Measurements from ENCODE around the gene HBE1. TPM values are rescaled to one million over a fixed set of nuclear protein-coding genes. Genes with fewer than 3 reads are reported as not detected.

HBE1 gene
- total and polyA plus RNA-seq, 2 of the 8 experiments (the other 6 are each of a cell fraction or from before 2014, with no cell fraction given), result 0.39 TPM; not detected in 1

DNA sequence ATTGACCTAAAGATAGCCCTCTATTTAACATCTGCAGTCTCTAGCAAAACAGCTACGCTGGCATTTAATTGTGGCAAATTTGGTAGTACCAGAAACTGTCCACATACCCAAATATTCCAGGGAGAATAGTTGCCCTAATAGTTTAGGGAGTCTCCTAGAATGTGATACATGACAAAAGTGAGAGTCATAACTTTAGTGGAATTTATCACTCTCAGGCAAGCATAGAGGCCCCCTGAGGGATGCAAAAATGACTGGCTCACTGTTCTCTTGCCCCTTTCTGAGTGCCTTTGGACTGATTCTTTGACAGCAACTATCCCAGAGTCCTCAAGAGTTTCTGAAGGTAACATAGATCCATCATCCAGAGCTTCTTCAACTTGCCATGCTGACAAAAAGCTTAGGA lies 34.3 kb upstream of the HBE1 start:
- no peaks in the 10 kb centered on the region for H3K36me3 ChIP-seq (ENCODE audit: control insufficient read depth in 2 of 4, insufficient read depth in 4 of 4, low read length in 3 of 4)
- H2BK12ac ChIP-seq (ENCODE audit: low read depth, low read length), result no peak overlapping the region
- H2BK120ac ChIP-seq (replicated peaks; ENCODE audit: low read depth, low read length), result no peak overlapping the region
- no peak overlapping the region for H2BK5ac ChIP-seq (ENCODE audit: low read depth, low read length)
- H2BK20ac ChIP-seq (ENCODE audit: low read length), result no peak overlapping the region
- no peaks in the 10 kb centered on the region for H4K20me1 ChIP-seq (replicated peaks in 1 of 2; ENCODE audit: control insufficient read depth in 1 of 2, insufficient read depth in 2 of 2, low read length in 2 of 2)
- H2BK15ac ChIP-seq (ENCODE audit: low read length), result no peak overlapping the region
- FAIRE-seq (no peak), DNase-seq (ENCODE audit: low read depth in 1 of 2, low spot score in 2 of 2) (no peak)
- no peak overlapping the region for H3K56ac ChIP-seq (replicated peaks; ENCODE audit: insufficient read length, low read depth, low read length)
- no peaks in the 10 kb centered on the region for H3K4me1 ChIP-seq (replicated peaks in 1 of 4; ENCODE audit: control insufficient read depth in 3 of 4, insufficient read depth in 4 of 4, low read length in 3 of 4)
- no peak overlapping the region for H4K91ac ChIP-seq (replicated peaks; ENCODE audit: insufficient read length, low read length)
- no peaks in the 10 kb centered on the region for H3K27me3 ChIP-seq (replicated peaks in 1 of 4; ENCODE audit: control insufficient read depth in 3 of 4, extremely low read depth in 1 of 4, insufficient read depth in 3 of 4, low read length in 3 of 4)
- H3K23me2 ChIP-seq (ENCODE audit: low read depth, low read length), result no peaks in the 10 kb centered on the region
- H3K23ac ChIP-seq (ENCODE audit: insufficient read length), result no peak overlapping the region
- H3K79me2 ChIP-seq (ENCODE audit: control insufficient read depth in 1 of 2, insufficient read depth in 2 of 2, low read length in 2 of 2), result no peaks in the 10 kb centered on the region
- no peak overlapping the region for H3K27ac ChIP-seq (ENCODE audit: low read depth, low read length)
- H3K9me3 ChIP-seq (ENCODE audit: insufficient read depth in 2 of 2, low read depth in 1 of 2, low read length in 1 of 2), result no peaks in the 10 kb centered on the region
- no peak overlapping the region for H2AK5ac ChIP-seq (ENCODE audit: low read depth, low read length)
- no peak overlapping the region for H2AFZ ChIP-seq (ENCODE audit: low read length)
- TF ChIP-seq RBBP5 (IDR thresholded peaks at IDR 0.05; ENCODE audit: borderline replicate concordance, low read depth, low read length) (no peak), KDM5A (IDR thresholded peaks at IDR 0.05; ENCODE audit: low read length) (no peak), ATF2 (IDR thresholded peaks at IDR 0.05; ENCODE audit: low read length) (no peak)
- H3K18ac ChIP-seq (ENCODE audit: extremely low read depth, low read length), result no peak overlapping the region
- WGBS, 2 experiments (ENCODE audit: extremely low coverage in 1 of 2, insufficient coverage in 1 of 2, insufficient read length in 1 of 2, insufficient replicate concordance in 2 of 2, low coverage in 1 of 2, low lambda C conversion rate in 2 of 2, missing lambda C conversion rate in 1 of 2), result 89% methylated on average over 1 of the region's 1 CpG; no CpG with 5 or more reads in 1 of the 2 experiments
- no peaks in the 10 kb centered on the region for H3K79me1 ChIP-seq (ENCODE audit: low read depth, low read length)
- no peak overlapping the region for H3K4me3 ChIP-seq (ENCODE audit: extremely low read depth in 1 of 4, insufficient read depth in 2 of 4, low read depth in 3 of 4, low read length in 4 of 4)
- H4K8ac ChIP-seq (ENCODE audit: extremely low read depth, insufficient read depth, low read length), result no peak overlapping the region
- no peak overlapping the region for H3K4me2 ChIP-seq (ENCODE audit: insufficient read depth in 1 of 2, low read depth in 2 of 2, low read length in 2 of 2)
- H3K9ac ChIP-seq (replicated peaks in 1 of 4; ENCODE audit: extremely low read depth in 1 of 4, low read depth in 3 of 4, low read length in 3 of 4), result no peak overlapping the region
- no peak overlapping the region for H4K5ac ChIP-seq (ENCODE audit: insufficient read length, low read depth, low read length)
- H3K4ac ChIP-seq (replicated peaks; ENCODE audit: insufficient read length, low read depth, low read length), result no peak overlapping the region
- H3K14ac ChIP-seq (ENCODE audit: insufficient read length), result no peak overlapping the region
- POLR2A ChIA-PET (ENCODE audit: partially characterized antibody), result no interaction called here
- CTCF ChIA-PET (ENCODE audit: partially characterized antibody), result interaction anchor here (0.8 to 1.3 kb wide), 3 partner anchors 13 to 22 kb away, joined by 3 to 4 read pairs (median 3); no protein-coding TSS in a partner anchor

All from H1 (cell line).